Measurements from ENCODE around the gene CLIP2. TPM values are rescaled to one million over a fixed set of nuclear protein-coding genes. Genes with fewer than 3 reads are reported as not detected.

The CLIP2 gene
- total RNA-seq, 1 experiment from 2014 or later, result 39.9 TPM

DNA sequence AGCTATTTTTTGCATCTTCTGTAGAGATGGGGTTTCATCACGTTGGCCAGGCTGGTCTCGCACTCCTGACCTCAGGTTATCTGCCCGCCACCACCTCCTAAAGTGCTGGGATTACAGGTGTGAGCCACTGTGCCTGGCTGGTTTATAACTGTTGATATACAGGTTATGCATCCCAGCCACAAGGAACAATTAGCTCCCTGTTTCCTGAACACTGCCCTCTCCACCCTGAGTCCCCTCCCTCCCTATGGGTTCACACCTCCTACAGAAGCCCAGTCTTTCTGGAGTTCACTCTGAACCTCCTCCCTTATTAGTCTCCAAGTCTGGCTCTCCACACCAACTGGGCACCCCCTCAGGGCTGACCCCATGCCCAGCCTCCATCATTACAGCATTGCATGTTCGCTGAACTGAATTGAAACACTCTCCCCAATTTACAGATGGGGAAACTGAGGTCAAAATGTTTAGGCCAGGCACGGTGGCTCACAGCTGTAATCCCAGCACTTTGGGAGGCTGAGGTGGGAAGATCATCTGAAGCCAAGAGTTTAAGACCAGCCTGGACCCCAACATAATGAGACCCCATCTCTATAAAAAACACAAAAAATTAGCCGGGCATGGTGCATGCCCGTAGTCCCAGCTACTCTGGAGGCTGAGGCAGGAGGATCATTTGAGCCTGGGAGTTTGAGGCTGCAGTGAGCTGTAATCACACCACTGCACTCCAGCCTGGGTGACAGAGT is 1.7 kb upstream of the CLIP2 start:
- peaks cover 52% of the 10 kb centered on the region for H3K4me1 ChIP-seq (ENCODE audit: control insufficient read depth, insufficient read depth, low read length)

More for the DNA sequence above, 1.7 kb upstream of the CLIP2 start:
- CTCF ChIA-PET, result interaction anchor here (0.6 to 3.2 kb wide), 5 partner anchors 10 to 81 kb away, joined by 3 to 13 read pairs (median 5); no protein-coding TSS in a partner anchor
- no peaks in the 10 kb centered on the region for H3K27me3 ChIP-seq (ENCODE audit: control insufficient read depth, insufficient read depth, low read length)
- POLR2A ChIA-PET, result interaction anchor here (0.6 kb wide), 1 partner anchor 13 kb away, joined by 3 read pairs; no protein-coding TSS in a partner anchor
- H3K36me3 ChIP-seq (ENCODE audit: control insufficient read depth, insufficient read depth, low read length), result no peaks in the 10 kb centered on the region
- intact Hi-C loops (cut with micrococcal nuclease; ENCODE audit: unreplicated experiment) (no loop called here), in situ Hi-C loops (cut with HindIII; ENCODE audit: low pct_unique_long_range_greater_than_20kb, low sequenced_read_pairs) (no loop called here)
- DNase-seq (ENCODE audit: low read depth, low spot score) (no peak), ATAC-seq (no peak)
- TF ChIP-seq REST (IDR thresholded peaks at IDR 0.05; ENCODE audit: insufficient read depth in 1 of 2, low read depth in 2 of 2, low read length in 1 of 2) (no peak), POLR2AphosphoS5 (IDR thresholded peaks at IDR 0.05; ENCODE audit: low read depth, low read length) (no peak), TCF7L2 (IDR thresholded peaks at IDR 0.05; ENCODE audit: low read depth, low read length) (no peak), SIN3A (IDR thresholded peaks at IDR 0.05; ENCODE audit: borderline replicate concordance, insufficient read depth, low read depth, low read length) (no peak), CTCF (IDR thresholded peaks at IDR 0.05) (no peak)
- BruUV-seq (replicated peaks), result no TSS peak
- H3K9me3 ChIP-seq (ENCODE audit: control insufficient read depth, insufficient read depth, low read depth, low read length), result no peaks in the 10 kb centered on the region
- H3K27ac ChIP-seq (ENCODE audit: low read length), result peak overlapping the region; percentile 89; the same call in 1 of the 2 replicates
- peak overlapping the region in 1 of 2 experiments; percentile 79; a peak in 2 of 4 replicates for H3K4me3 ChIP-seq (ENCODE audit: low read depth in 2 of 2, low read length in 2 of 2)

All from Panc1 (cell line).